Vagina (tissue), 2 donors: ENCODE measurements around the gene TAOK2.
"Not testable (repeated sequence)": the region's sequence is repeated elsewhere in the genome, so short reads cannot be mapped to it uniquely, and the experiment has no call there.

Source experiments
- CTCF ChIP-seq, 3 experiments: fragments of 450-650 bp in 2 of 3; fragments of 200-600 bp in 1 of 3; sonication (generic) in 1 of 3; IDR thresholded peaks; one replicate each; pipeline ENCODE4 v1.5.1; 2017 to 2019; ENCODE audit warnings: antibody characterized with exemption in 3 of 3, mild to moderate bottlenecking in 2 of 3, moderate library complexity in 2 of 3
- POLR2A ChIP-seq, 2 donors: fragments of 450-650 bp; IDR thresholded peaks; one replicate each; pipeline ENCODE4 v1.6.1; 2017; ENCODE audit warnings: antibody characterized with exemption in 2 of 2, mild to moderate bottlenecking in 2 of 2, moderate library complexity in 2 of 2
- POLR2AphosphoS5 ChIP-seq, 2 donors: sonication (generic); formaldehyde crosslinking; IDR thresholded peaks; one replicate each; pipeline ENCODE4 v1.9.0; 2017; ENCODE audit warnings: antibody characterized with exemption in 2 of 2, mild to moderate bottlenecking in 2 of 2, low read depth in 1 of 2; ENCODE audit not compliant: insufficient read depth in 1 of 2

GRCh38 chr16:30015450-30015849 is 41.8 kb downstream of the TAOK2 start:
- TF ChIP-seq CTCF (IDR thresholded peaks at IDR 0.05); POLR2A (IDR thresholded peaks at IDR 0.05); POLR2AphosphoS5 (IDR thresholded peaks at IDR 0.05; ENCODE audit: insufficient read depth in 1 of 2, low read depth in 1 of 2): not testable (repeated sequence)
